GM12801 (cell line): ENCODE results near the gene ZBED4.

Source experiments
- CTCF ChIP-seq: IDR thresholded peaks from one replicate; pipeline ENCODE4 v1.5.1; 2011; ENCODE audit warnings: control low read depth; ENCODE audit not compliant: insufficient read length; ENCODE audit errors: extremely low read depth

Gene ZBED4

GRCh38 chr22:49883294-49883640, 29.6 kb downstream of the ZBED4 start:
- TF ChIP-seq CTCF, result no peak

- no peak for TF ChIP-seq CTCF
Measured at GRCh38 chr22:49884075-49884474, 30.4 kb downstream of the ZBED4 start.

GRCh38 chr22:49884503-49885260, 31.0 kb downstream of the ZBED4 start:
- TF ChIP-seq CTCF, result no peak

- TF ChIP-seq CTCF, result no peak
Measured at GRCh38 chr22:49885281-49885680, 31.6 kb downstream of the ZBED4 start.

- TF ChIP-seq CTCF, result no peak
Measured at GRCh38 chr22:49885881-49886280, 32.2 kb downstream of the ZBED4 start.

GRCh38 chr22:49886346-49887063, 32.9 kb downstream of the ZBED4 start:
- TF ChIP-seq CTCF, result no peak

GRCh38 chr22:49887064-49887451, 33.4 kb downstream of the ZBED4 start:
- no peak for TF ChIP-seq CTCF
